ENCODE measurements around the gene ACTN3.
"Not testable (repeated sequence)": the region's sequence is repeated elsewhere in the genome, so short reads cannot be mapped to it uniquely, and the experiment has no call there.

ACTN3 gene

GRCh38 chr11:66600631-66601233 is 54.0 kb downstream of the ACTN3 start:
- DNase-seq (ENCODE audit: low spot score): no peak

- no peak for DNase-seq (ENCODE audit: low spot score)
Observed at GRCh38 chr11:66603072-66603471, 56.4 kb downstream of the ACTN3 start.

GRCh38 chr11:66604155-66604554 is 57.5 kb downstream of the ACTN3 start:
- DNase-seq (ENCODE audit: low spot score): no peak

- not testable (repeated sequence) for DNase-seq (ENCODE audit: low spot score)
Observed at GRCh38 chr11:66606608-66607007, 59.9 kb downstream of the ACTN3 start.

GRCh38 chr11:66607126-66607834 is 60.6 kb downstream of the ACTN3 start:
- DNase-seq (ENCODE audit: low spot score): peak; percentile 84

- DNase-seq (ENCODE audit: low spot score): no peak
Observed at GRCh38 chr11:66609721-66610617, 63.3 kb downstream of the ACTN3 start.

GRCh38 chr11:66612458-66612857 is 65.8 kb downstream of the ACTN3 start:
- DNase-seq (ENCODE audit: low spot score): no peak

All from HuH-7 (cell line).